ENCODE results near the gene SV2B. TPM values are rescaled to one million over a fixed set of nuclear protein-coding genes. Genes with fewer than 3 reads are reported as not detected.

SV2B gene
- total RNA-seq, 4 donors from 2014 or later, result 0.27 to 10.3 (median 2.2) TPM

DNA sequence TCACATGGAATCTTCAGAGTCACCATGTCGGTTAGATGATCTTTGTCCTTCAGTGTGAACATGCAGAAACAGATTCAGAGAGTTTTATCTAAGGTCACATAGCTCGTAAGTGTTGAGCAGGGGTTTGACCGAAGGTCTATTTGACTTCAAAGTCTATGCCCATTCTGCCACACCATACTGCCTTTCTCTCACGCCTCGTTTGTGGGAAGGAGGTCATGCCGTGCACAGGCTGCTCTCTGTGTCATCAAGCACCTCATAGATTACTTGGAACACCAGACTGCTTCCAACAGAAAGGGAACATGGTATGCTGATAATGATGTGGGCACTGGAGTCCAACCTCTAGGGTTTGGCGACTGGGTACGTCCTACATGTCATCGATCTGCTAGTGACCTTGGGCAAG is 128.8 kb downstream of the SV2B start:
- no peak overlapping the region for H3K4me3 ChIP-seq
- H3K36me3 ChIP-seq, result no peaks in the 10 kb centered on the region
- 86% methylated on average over 9 of the region's 9 CpGs; no CpG with 5 or more reads in 1 of the 2 donors for WGBS, 2 donors (ENCODE audit: low coverage in 1 of 2)
- no peak for DNase-seq
- H3K27me3 ChIP-seq, result no peaks in the 10 kb centered on the region
- no peaks in the 10 kb centered on the region for H3K9me3 ChIP-seq
- H3K27ac ChIP-seq, result no peak overlapping the region
- in situ Hi-C loops (cut with MboI; ENCODE audit: low pct_ligation_motif_present in 1 of 4, low pct_unique_long_range_greater_than_20kb in 1 of 4, low sequenced_read_pairs in 3 of 4) (loop anchor here in 2 of 4 donors (10.0 kb wide), 1 partner anchor 174 kb away; no protein-coding TSS in a partner anchor), intact Hi-C loops (cut with DNase I; ENCODE audit: low total_unique reads) (no loop called here)
- TF ChIP-seq POLR2A (IDR thresholded peaks at IDR 0.05), result no peak
- TF ChIP-seq, protein P1, sequence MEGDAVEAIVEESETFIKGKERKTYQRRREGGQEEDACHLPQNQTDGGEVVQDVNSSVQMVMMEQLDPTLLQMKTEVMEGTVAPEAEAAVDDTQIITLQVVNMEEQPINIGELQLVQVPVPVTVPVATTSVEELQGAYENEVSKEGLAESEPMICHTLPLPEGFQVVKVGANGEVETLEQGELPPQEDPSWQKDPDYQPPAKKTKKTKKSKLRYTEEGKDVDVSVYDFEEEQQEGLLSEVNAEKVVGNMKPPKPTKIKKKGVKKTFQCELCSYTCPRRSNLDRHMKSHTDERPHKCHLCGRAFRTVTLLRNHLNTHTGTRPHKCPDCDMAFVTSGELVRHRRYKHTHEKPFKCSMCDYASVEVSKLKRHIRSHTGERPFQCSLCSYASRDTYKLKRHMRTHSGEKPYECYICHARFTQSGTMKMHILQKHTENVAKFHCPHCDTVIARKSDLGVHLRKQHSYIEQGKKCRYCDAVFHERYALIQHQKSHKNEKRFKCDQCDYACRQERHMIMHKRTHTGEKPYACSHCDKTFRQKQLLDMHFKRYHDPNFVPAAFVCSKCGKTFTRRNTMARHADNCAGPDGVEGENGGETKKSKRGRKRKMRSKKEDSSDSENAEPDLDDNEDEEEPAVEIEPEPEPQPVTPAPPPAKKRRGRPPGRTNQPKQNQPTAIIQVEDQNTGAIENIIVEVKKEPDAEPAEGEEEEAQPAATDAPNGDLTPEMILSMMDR (IDR thresholded peaks at IDR 0.05), result no peak
- TF ChIP-seq POLR2AphosphoS5 (IDR thresholded peaks at IDR 0.05), result no peak
- no peak for TF ChIP-seq EP300 (IDR thresholded peaks at IDR 0.05; ENCODE audit: low read depth)
- H3K4me1 ChIP-seq, result no peaks in the 10 kb centered on the region

DNA sequence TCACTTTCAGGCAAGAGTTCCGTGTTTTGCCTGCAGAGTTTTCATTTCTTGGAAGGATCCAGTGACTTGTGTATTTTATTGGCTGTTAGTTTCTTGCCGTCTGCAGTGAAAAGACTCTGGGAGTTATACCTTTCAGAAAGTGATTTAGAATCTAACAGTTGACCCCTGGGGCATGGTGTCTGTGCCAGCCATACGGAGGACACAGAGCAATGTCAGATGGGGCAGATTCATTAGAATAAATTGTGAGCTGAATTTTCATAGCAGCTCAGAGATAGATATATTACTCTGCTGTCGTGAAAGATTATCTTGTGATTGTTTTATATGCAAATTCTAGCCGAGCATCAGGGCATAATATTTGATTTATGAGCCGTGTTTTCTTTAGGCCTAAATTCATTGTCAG is 131.6 kb downstream of the SV2B start:
- intact Hi-C loops (cut with DNase I; ENCODE audit: low total_unique reads), result no loop called here
- H3K36me3 ChIP-seq, result no peaks in the 10 kb centered on the region
- H3K4me3 ChIP-seq, result no peak overlapping the region
- 57 to 74% methylated on average over 4 to 6 of the region's 6 CpGs for WGBS, 2 donors (ENCODE audit: low coverage in 1 of 2)
- no peak overlapping the region for H3K27ac ChIP-seq
- H3K9me3 ChIP-seq, result no peaks in the 10 kb centered on the region
- no peak for DNase-seq
- H3K27me3 ChIP-seq, result no peaks in the 10 kb centered on the region
- no peaks in the 10 kb centered on the region for H3K4me1 ChIP-seq
- in situ Hi-C loops (cut with MboI; ENCODE audit: low pct_ligation_motif_present in 1 of 4, low pct_unique_long_range_greater_than_20kb in 1 of 4, low sequenced_read_pairs in 3 of 4), result no loop called here
- TF ChIP-seq, protein P1 (IDR thresholded peaks at IDR 0.05), result no peak
- TF ChIP-seq EP300 (IDR thresholded peaks at IDR 0.05; ENCODE audit: low read depth) (no peak), POLR2A (IDR thresholded peaks at IDR 0.05) (no peak), POLR2AphosphoS5 (IDR thresholded peaks at IDR 0.05) (no peak)

DNA sequence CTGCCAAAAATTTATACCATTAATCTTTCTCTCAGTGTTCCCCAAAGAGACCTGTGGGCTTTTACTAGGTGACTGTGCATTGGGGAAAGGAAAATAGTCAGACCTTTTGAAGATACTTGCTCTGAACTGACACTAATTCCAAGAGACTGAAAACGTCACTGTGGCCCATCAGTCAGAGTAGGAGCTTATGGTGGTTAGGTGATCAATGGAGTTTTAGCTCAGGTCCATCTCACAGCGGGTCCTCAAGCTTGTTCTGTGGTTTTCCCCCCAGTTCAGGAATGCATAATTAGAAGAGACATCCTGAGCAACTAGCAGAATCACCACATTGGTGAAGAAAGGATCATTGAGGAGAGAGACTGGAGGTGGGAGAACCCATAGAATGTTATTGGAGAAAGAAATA is 134.7 kb downstream of the SV2B start:
- TF ChIP-seq POLR2AphosphoS5 (IDR thresholded peaks at IDR 0.05) (no peak), EP300 (IDR thresholded peaks at IDR 0.05; ENCODE audit: low read depth) (no peak), POLR2A (IDR thresholded peaks at IDR 0.05) (no peak)
- TF ChIP-seq, protein P1 (IDR thresholded peaks at IDR 0.05), result no peak
- Histone ChIP-seq H3K36me3 (no peaks in the 10 kb centered on the region), H3K4me1 (no peaks in the 10 kb centered on the region), H3K27ac (no peak overlapping the region), H3K27me3 (peaks cover 10% of the 10 kb centered on the region), H3K9me3 (no peaks in the 10 kb centered on the region), H3K4me3 (no peak overlapping the region)
- WGBS, 2 donors (ENCODE audit: low coverage in 1 of 2), result 72 to 83% methylated on average over 1 to 2 of the region's 2 CpGs
- DNase-seq, result no peak
- intact Hi-C loops (cut with DNase I; ENCODE audit: low total_unique reads) (no loop called here), in situ Hi-C loops (cut with MboI; ENCODE audit: low pct_ligation_motif_present in 1 of 4, low pct_unique_long_range_greater_than_20kb in 1 of 4, low sequenced_read_pairs in 3 of 4) (no loop called here)

DNA sequence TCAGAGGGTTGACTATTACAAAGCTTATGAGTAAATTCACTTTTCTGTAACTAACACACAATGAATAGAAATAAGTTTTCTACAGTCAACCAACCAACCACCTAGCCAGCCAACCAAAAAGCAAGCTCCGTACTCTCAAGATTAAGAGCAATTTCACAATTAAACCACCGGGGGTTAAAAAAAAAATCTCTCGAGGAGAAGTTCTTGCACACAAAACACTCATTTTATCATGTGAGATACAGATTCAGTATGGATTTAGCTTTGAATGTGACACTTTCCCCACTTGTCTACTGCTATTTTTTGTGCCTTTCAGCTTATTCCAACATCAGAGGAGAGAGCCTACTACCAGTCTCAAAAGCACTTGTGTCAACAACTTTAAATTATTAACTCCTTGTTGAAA is 135.3 kb downstream of the SV2B start:
- no peaks in the 10 kb centered on the region for H3K9me3 ChIP-seq
- no peak for DNase-seq
- H3K27ac ChIP-seq, result no peak overlapping the region
- in situ Hi-C loops (cut with MboI; ENCODE audit: low pct_ligation_motif_present in 1 of 4, low pct_unique_long_range_greater_than_20kb in 1 of 4, low sequenced_read_pairs in 3 of 4), result no loop called here
- intact Hi-C loops (cut with DNase I; ENCODE audit: low total_unique reads), result no loop called here
- no peak overlapping the region for H3K4me3 ChIP-seq
- WGBS, 2 donors (ENCODE audit: low coverage in 1 of 2), result 60 to 75% methylated on average over 3 of the region's 3 CpGs
- no peaks in the 10 kb centered on the region for H3K4me1 ChIP-seq
- no peak for TF ChIP-seq POLR2AphosphoS5 (IDR thresholded peaks at IDR 0.05)
- TF ChIP-seq, protein P1 (IDR thresholded peaks at IDR 0.05), result no peak
- TF ChIP-seq POLR2A (IDR thresholded peaks at IDR 0.05), result no peak
- no peak for TF ChIP-seq EP300 (IDR thresholded peaks at IDR 0.05; ENCODE audit: low read depth)
- H3K36me3 ChIP-seq, result no peaks in the 10 kb centered on the region
- H3K27me3 ChIP-seq, result peaks cover 10% of the 10 kb centered on the region

Measured in transverse colon (tissue), 4 donors.